Neutrophil (primary cell): Measurements from ENCODE around the gene FKBP6.

ENCODE experiments used
- H3K27ac ChIP-seq: fragments of 200-600 bp; sonication (generic); 2 replicates; pipeline ENCODE4 v1.5.1; 2016; ENCODE audit warnings: mild to moderate bottlenecking, moderate library complexity
- H3K27me3 ChIP-seq: fragments of 200-600 bp; sonication (generic); 2 replicates; pipeline ENCODE4 v1.6.0; 2016; ENCODE audit warnings: mild to moderate bottlenecking
- H3K36me3 ChIP-seq: fragments of 200-600 bp; sonication (generic); 2 replicates; pipeline ENCODE4 v1.5.1; 2017
- H3K4me1 ChIP-seq, 2 experiments: fragments of 200-600 bp in 1 of 2; sonication (generic) in 1 of 2; 1 replicate in 1 of 2; 2 replicates in 1 of 2; pipeline versions ENCODE4 v1.5.1 to v1.6.1; 2013 to 2016; ENCODE audit warnings: low read depth in 1 of 2, low read length in 1 of 2, mild to moderate bottlenecking in 1 of 2, moderate library complexity in 1 of 2; ENCODE audit not compliant: control insufficient read depth in 1 of 2, insufficient read depth in 1 of 2
- H3K4me3 ChIP-seq, 2 experiments: fragments of 200-600 bp in 1 of 2; sonication (generic) in 1 of 2; 1 replicate in 1 of 2; 2 replicates in 1 of 2; pipeline ENCODE4 v1.5.1; 2013 to 2016; ENCODE audit warnings: low read depth in 1 of 2, low read length in 1 of 2, mild to moderate bottlenecking in 1 of 2, moderate library complexity in 1 of 2
- H3K9me3 ChIP-seq: fragments of 200-600 bp; sonication (generic); 2 replicates; pipeline ENCODE4 v1.5.1; 2016
- TF ChIP-seq, protein P1 (sequence below): fragments of 200-600 bp; sonication (generic); IDR thresholded peaks from 2 replicates; pipeline ENCODE4 v1.5.1; 2016; ENCODE audit warnings: antibody characterized with exemption

The FKBP6 gene

DNA sequence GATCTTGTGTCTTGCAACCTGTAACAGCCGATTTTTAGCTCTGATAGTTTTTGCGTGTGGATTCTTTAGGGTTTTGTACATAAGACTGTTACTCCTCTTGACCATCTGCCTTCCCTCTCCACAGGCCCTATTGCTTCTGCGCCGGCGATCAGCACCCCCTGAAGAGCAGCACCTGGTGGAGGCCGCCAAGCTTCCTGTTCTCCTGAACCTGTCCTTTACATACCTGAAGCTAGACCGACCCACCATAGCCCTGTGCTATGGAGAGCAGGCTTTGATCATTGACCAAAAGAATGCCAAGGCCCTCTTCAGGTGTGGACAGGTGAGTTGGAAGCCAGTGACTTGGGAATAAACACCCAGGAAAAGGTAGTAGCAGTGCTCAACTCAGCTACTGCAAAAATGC is 12.6 kb downstream of the FKBP6 start:
- Histone ChIP-seq H3K9me3 (no peaks in the 10 kb centered on the region), H3K4me1 (no peaks in the 10 kb centered on the region), H3K27ac (no peak overlapping the region), H3K4me3 (no peak overlapping the region), H3K36me3 (no peaks in the 10 kb centered on the region), H3K27me3 (no peaks in the 10 kb centered on the region)
- TF ChIP-seq, protein P1, sequence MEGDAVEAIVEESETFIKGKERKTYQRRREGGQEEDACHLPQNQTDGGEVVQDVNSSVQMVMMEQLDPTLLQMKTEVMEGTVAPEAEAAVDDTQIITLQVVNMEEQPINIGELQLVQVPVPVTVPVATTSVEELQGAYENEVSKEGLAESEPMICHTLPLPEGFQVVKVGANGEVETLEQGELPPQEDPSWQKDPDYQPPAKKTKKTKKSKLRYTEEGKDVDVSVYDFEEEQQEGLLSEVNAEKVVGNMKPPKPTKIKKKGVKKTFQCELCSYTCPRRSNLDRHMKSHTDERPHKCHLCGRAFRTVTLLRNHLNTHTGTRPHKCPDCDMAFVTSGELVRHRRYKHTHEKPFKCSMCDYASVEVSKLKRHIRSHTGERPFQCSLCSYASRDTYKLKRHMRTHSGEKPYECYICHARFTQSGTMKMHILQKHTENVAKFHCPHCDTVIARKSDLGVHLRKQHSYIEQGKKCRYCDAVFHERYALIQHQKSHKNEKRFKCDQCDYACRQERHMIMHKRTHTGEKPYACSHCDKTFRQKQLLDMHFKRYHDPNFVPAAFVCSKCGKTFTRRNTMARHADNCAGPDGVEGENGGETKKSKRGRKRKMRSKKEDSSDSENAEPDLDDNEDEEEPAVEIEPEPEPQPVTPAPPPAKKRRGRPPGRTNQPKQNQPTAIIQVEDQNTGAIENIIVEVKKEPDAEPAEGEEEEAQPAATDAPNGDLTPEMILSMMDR: no peak

DNA sequence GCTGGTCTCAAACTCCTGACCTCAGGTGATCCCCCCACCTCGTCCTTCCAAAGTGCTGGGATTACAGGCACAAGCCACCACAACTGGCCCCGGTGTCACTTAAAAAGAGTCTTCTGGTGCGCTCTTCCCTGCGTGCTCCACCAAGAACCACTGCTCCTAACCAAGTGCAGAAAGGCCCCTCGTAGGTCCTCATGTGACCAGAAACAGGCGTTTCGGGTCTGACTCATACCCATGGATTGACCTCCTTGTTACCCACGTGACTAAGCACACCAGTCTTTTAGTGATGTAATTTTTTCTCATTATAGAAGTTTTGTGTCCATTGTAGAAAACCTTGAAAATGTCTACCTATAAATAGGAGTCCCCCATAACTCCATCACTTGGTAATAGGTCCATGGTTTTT is 13.9 kb downstream of the FKBP6 start:
- H3K27me3 ChIP-seq: no peaks in the 10 kb centered on the region
- H3K4me3 ChIP-seq: no peak overlapping the region
- no peak overlapping the region for H3K27ac ChIP-seq
- H3K4me1 ChIP-seq: no peaks in the 10 kb centered on the region
- TF ChIP-seq, protein P1: no peak
- H3K9me3 ChIP-seq: no peaks in the 10 kb centered on the region
- no peaks in the 10 kb centered on the region for H3K36me3 ChIP-seq

DNA sequence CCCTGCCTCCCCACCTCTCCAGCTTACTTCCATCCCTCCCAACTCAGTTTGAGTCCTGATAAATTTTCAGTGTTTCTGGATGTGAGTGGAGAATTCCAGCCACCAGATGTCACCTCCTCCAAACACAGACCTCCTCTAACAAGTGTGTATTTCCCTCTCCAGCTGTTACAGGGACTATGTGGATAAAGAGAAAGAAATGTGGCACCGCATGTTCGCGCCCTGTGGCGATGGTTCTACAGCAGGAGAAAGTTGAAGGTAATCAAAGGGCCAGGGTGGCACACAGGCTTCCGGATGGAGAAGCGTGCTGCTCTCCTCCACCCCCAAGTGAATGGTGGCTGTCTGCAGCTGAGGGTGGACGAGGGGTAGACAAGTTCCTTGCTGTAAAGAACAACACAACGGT is 14.7 kb downstream of the FKBP6 start:
- Histone ChIP-seq H3K4me3 (no peak overlapping the region), H3K27ac (no peak overlapping the region), H3K36me3 (no peaks in the 10 kb centered on the region)

DNA sequence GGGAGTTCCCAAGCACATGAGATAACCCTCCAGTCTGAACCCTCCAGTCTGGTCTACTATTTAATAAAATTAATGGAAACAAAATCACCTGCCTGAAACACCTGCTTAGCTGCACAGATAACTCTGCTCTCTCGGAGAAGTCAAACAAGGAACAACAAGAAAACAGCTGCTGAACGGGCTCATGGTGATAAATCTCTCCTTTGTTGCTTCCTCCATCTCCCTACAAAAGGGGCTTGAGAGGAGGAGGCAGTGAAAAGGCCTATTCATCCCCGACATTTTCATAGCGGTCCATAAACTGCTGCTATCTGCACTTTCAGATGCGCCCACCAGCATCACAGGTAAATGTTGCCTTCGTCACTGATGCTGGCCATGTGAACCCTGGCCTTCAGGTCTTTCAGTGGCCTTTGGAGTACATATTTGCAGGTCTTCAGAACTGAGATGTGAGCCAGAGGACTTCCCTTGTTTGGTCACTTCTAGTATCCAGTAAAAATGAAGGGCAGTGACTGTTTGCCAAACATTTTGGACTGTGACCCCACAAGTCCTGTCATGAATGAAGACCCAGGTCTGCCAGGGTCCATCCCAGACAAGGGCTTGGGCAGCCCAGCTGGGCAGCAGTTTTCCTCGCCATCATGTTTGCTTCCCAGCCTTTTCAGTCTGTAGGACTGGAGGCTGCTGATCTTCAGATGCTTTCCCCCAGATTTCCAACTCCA is 15.9 kb downstream of the FKBP6 start:
- H3K4me3 ChIP-seq: no peak overlapping the region
- no peaks in the 10 kb centered on the region for H3K27me3 ChIP-seq
- H3K27ac ChIP-seq: no peak overlapping the region
- H3K4me1 ChIP-seq: no peaks in the 10 kb centered on the region
- no peaks in the 10 kb centered on the region for H3K9me3 ChIP-seq
- H3K36me3 ChIP-seq: no peaks in the 10 kb centered on the region
- TF ChIP-seq, protein P1: no peak

More for the DNA sequence above, 14.7 kb downstream of the FKBP6 start:
- TF ChIP-seq, protein P1: no peak
- no peaks in the 10 kb centered on the region for H3K9me3 ChIP-seq
- H3K4me1 ChIP-seq: no peaks in the 10 kb centered on the region
- no peaks in the 10 kb centered on the region for H3K27me3 ChIP-seq

DNA sequence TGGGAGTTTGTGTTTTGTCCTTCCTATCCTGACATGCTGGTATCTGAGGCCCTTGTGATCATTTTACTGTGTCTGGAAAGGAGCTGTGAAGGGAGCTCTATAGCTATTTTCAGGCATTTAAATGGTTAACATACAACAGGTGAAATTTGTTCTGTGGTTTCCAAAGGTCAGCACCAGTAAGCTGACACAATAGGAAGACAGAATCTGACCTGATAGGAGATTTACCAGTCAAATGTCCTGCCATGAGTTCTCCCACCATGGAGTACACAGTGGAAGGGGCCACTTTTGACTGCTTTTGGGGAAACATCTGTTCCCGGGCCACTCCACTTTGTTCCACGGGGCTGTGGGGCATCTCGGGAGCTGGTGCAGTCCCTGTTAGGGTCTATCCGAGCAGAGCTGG is 17.6 kb downstream of the FKBP6 start:
- H3K4me1 ChIP-seq: no peaks in the 10 kb centered on the region
- no peaks in the 10 kb centered on the region for H3K36me3 ChIP-seq
- H3K27ac ChIP-seq: no peak overlapping the region
- TF ChIP-seq, protein P1: no peak
- no peak overlapping the region for H3K4me3 ChIP-seq
- H3K27me3 ChIP-seq: no peaks in the 10 kb centered on the region
- H3K9me3 ChIP-seq: no peaks in the 10 kb centered on the region
